Fibroblast of mammary gland (primary cell): ENCODE measurements around the gene LRP1B.

Experiments
- DNase-seq: peaks from one replicate; pipeline ENCODE4 v3.0.0-alpha.2; 2010; ENCODE audit warnings: low read depth
- H3K4me3 ChIP-seq: 2 replicates; pipeline ENCODE4 v1.5.1; 2011; ENCODE audit warnings: low read depth, mild to moderate bottlenecking, low read length, moderate library complexity; ENCODE audit not compliant: control insufficient read depth
- CTCF ChIP-seq: conservative IDR thresholded peaks from 2 replicates; pipeline ENCODE4 v1.5.1; 2011; ENCODE audit warnings: low read depth, low read length, inconsistent platforms; ENCODE audit not compliant: control insufficient read depth, insufficient read depth

LRP1B gene

GRCh38 chr2:141260911-141261310, 869.9 kb downstream of the LRP1B start:
- no peak for DNase-seq
- H3K4me3 ChIP-seq = no peak overlapping the region
- no peak for TF ChIP-seq CTCF

DNA sequence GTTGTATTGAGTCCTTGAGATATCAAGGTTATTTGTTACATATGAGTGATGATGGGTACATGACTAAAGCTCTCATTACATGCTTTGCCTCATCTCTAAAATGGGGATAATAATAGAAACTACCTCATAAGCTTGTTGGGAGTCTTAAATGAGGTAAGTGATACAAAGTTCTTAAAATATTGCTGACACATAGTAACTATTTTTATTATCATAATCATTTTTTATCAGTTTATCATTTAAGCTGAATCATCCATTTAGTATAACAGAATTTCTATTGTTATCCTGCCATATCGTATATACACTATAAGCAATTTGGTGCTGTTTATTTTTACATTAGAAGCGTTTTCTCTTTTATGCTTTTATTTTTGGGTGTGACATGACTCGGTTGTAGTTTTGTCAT, 871.1 kb downstream of the LRP1B start:
- DNase-seq = no peak
- TF ChIP-seq CTCF = no peak

GRCh38 chr2:141242008-141242407, 888.8 kb downstream of the LRP1B start:
- TF ChIP-seq CTCF = no peak
- DNase-seq = no peak
- H3K4me3 ChIP-seq = no peak overlapping the region

More for the DNA sequence above, 871.1 kb downstream of the LRP1B start:
- H3K4me3 ChIP-seq = no peak overlapping the region

- DNase-seq = no peak
- no peak for TF ChIP-seq CTCF
- no peak overlapping the region for H3K4me3 ChIP-seq
Observed at GRCh38 chr2:141226560-141226959, 904.3 kb downstream of the LRP1B start.

- no peak overlapping the region for H3K4me3 ChIP-seq
- TF ChIP-seq CTCF = no peak
- DNase-seq = no peak
Observed at GRCh38 chr2:141207036-141207385, 923.8 kb downstream of the LRP1B start.

DNA sequence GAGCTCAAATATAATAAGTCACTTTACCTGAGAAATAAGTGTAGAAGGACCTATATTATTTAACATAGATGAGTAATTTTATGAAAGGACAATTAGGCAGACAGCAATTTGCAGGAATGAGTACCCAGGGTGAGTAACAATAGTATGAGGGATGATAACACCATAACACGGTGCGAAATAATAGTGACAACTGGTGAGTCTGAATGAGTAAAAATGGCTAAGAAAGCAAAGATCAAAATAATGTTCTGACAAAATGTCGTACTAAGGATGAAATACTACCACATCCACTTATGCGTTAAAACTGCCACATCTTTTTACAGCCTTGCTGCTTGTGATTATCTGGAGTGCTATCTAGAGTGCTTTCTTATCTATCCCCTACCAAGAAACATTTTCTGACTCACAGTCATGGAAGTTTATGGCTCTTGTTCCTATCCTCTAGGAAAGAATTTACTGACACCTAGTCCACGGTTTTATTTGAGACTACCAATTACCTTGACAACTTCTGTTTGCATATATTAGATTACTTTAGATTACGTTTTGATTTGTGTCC, 929.7 kb downstream of the LRP1B start:
- TF ChIP-seq CTCF = no peak

GRCh38 chr2:141200191-141200590, 930.6 kb downstream of the LRP1B start:
- no peak for DNase-seq
- H3K4me3 ChIP-seq = no peak overlapping the region
- no peak for TF ChIP-seq CTCF

More for the DNA sequence above, 929.7 kb downstream of the LRP1B start:
- DNase-seq = no peak
- no peak overlapping the region for H3K4me3 ChIP-seq
